Smooth muscle cell of the brain vasculature (primary cell): Measurements from ENCODE around the gene ETFB.
"Not testable (repeated sequence)": the region's sequence is repeated elsewhere in the genome, so short reads cannot be mapped to it uniquely, and the experiment has no call there.

ENCODE experiments used
- DNase-seq: peaks from one replicate; pipeline ENCODE4 v3.0.0-alpha.2; 2012; ENCODE audit warnings: low read depth, low spot score

Gene ETFB

DNA sequence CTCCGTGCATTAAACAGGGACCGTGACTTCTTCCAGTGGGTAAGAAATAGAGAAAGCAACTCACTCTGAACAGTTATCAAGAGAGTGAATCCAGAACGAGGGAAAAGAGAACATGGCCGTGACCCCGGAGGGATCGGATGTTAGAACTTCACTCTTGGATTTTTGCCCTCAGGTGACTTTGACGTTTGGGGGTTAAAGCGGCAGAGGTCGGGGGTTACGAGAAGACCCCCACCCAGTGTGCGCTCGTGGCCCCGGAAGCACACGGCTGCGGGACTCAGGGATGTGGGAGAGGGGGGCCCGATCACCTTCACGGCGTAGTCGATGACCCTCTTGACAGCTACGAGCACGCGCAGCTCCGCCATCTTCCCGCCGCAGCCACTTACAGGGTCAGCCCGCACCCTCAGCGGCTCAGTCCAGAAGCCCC, at the start of gene ETFB:
Gene ETFB, minus strand, starts transcription at position 424 of the 424 bp plus-strand sequence. Its CDS starts 62 bp downstream, at position 362.
- DNase-seq: no peak

DNA sequence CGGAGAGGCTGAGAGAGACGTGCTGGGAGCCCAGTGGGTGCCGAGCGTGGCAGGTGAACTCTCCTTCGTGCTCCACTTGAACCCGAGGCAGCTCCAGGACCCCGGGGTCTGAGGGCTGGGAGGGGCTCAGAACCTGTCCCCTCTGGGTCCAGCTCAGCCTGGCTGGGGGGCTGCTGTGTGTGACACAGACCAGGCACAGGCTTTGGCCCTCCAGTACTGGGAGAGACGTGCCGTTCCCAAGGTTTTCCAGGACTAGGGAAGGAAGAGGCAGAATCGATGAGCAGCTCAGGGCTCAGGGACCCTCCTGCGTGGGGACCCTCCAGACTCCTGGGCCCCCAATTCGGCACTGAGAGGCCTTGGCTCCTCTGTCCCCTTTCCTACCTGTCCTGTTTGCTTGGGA, 49.0 kb upstream of the ETFB start:
- DNase-seq: no peak

DNA sequence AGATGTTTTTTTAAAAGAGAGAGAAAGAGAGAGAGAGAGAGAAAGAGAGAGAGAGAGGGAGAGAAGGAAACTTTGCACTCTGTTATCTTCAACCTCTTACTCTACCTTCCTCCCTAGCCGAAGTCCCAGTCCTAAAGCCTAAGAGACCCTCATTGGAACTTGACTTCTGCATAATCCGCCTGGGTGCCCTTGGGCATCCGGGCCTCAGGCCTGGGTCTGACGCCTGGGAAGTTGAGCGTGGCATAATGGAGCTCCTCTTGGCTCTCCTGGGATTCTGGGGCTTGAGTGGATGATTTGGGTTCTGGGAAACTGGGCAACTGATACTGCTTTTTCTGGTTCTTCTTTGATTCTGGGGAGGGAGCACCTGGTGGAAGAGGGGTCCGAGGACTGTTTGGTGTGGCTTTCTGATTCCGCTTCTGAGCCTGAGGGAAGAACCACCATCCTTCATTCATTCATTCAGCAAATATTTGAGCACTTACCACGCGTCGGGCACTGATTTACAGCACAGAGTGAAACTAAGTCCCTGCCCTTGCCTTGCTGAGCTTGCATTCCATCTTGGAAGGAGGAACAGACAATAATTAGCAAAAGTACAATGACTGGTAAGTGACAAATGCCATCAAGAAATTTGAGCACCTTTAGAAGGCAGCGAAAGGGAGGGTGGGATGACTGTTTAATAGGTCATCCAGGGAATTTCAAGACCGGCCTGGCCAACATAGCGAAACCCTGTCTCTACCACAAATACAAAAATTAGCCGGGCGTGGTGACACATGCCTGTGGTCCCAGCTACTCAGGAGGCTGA, 45.0 kb upstream of the ETFB start:
- no peak for DNase-seq

DNA sequence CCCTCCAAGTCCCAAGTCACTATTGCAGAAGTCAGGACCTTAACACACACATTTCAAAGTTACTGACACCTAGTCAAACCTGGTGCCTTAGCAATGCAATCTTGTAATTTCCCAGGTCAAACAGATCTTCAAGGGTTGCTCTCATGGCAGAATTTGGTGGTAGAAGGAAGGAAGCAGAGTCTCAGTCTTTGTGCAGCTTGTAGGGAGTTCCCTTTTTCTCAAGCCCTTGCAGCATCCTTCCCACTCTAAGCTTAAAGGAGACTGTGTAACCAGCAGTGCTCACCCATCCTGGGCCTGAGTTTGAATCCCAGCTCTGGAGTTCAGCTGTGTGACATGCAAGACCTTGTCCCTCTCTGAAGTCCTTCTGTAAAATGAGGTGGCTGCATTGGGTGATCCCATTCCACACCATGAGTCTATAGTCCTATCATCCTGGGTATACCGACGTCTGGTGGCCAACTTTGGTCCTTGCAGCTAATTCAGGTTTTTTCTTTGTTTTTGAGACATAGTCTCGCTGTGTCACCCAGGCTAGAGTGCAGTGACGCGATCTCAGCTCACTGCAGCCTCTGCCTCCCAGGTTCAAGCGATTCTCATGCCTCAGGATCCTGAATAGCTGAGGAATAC, 41.4 kb upstream of the ETFB start:
- DNase-seq: no peak

DNA sequence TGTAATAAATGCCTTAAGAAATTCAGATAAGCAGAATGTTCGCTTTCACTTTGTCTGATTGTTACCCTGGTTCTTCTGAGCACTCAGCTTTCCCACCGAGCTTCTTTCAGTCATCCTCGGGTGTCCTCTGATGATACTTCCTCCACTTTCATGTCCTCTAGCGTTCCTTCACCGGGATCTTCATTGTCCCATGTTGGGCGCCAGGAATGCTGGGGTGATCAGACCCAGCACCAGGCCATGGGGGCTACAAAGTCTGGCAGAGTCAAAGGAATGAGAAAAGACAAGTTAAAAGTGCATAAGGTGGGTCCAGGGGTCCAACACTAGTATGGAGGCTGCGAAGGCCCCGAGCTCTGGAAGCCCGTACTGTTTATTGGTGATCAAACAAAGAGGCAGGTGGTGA, 35.9 kb upstream of the ETFB start:
- DNase-seq: no peak

DNA sequence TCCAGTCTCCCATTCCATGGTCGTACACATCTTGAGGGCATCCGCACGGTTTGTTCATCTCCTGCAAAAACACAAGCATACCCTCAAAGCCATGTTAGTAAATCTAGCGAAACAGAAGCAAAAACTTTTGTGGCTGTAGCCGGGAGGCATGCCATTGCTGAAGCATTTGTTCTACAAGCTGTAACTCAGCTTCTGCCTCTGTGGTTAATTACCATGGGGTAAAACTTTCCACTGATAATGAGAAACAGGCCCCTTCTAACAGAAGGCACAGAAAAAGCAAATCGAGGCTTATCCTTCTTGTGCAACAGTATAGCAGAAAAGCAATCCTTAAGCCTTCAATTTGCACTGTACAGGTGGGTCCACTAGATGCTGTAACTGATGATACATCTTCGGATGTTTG, 33.7 kb upstream of the ETFB start:
- not testable (repeated sequence) for DNase-seq

DNA sequence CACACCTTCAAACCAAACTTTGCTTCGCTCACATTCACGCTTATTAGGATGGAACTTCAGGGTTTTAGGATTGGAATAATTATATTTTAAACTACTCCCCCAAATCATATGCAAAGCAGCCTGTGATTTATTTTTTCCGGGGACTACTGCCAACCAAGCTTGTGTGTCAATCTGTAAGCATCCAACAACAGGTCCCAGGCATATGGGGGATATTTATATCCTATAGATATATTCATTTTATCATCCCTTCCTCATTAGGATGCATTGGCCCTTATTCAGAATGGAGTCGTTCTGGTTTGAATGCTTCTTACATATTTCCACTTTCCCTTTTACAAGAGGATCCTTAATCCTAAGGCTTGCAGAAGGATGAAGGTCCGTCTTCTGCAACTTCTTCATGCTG, 33.0 kb upstream of the ETFB start:
- no peak for DNase-seq

DNA sequence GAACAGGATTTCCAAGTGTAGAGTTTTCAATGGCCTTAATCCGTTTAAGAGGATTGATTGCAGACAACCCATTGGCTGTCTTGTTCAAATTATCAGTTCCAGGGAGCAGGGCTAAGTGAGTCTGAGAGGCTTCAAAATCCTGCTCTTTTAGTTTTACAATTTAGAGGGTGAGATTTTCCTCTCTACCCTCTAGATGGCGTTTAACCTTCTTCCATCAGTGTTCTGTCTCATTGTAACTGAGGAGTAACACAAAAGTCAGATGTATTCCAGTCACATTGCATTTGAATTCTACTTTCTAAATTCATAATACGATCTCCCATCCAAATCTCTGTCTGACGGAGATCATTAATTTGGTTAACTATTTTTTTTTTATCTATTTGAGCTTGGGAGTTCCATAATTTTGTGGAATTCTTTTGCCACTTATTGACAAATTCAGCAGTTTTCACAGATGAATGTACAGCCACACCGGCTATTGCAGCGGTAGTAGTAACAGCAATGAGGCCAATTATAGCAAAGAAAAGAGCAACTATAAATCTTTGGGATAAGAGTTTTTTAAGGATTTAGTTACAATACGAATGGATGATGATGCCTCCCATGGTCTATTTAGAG, 32.0 kb upstream of the ETFB start:
- no peak for DNase-seq

DNA sequence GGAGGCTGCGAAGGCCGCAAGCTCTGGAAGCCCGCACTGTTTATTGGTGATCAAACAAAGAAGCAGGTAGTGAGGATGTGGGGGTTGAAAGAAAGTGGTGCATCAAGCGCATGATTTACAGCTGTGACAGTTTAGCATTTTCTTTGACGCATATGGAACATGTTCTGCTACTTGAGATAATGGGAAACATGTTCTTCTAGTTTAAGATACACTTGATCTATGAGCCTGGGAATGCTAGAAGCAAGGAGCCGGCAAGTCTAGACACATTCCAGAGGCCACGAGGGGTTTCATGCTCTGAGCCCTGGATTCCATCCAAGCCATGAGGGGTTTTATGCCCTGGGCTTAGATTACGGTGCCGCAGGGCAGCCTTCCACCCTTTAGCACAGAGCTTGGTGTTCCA, 31.3 kb upstream of the ETFB start:
- not testable (repeated sequence) for DNase-seq

DNA sequence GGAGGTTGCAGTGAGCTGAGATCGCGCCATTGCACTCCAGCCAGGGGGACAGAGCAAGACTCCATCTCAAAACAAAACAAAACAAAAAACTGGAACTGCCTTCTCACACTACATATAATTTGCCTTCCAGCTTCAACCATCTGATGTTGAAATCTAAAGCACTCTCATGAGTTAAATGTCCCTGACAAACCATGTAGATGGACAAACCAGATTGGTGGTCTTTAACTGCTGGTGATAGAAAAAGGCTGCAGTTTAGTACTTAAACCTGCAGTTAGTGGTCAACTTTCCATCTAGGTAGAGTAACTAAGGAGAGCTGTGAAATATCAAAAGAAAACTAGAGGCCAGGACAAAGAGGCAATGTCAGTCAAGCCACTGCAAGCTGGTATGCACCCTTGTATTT, 30.0 kb upstream of the ETFB start:
- no peak for DNase-seq

DNA sequence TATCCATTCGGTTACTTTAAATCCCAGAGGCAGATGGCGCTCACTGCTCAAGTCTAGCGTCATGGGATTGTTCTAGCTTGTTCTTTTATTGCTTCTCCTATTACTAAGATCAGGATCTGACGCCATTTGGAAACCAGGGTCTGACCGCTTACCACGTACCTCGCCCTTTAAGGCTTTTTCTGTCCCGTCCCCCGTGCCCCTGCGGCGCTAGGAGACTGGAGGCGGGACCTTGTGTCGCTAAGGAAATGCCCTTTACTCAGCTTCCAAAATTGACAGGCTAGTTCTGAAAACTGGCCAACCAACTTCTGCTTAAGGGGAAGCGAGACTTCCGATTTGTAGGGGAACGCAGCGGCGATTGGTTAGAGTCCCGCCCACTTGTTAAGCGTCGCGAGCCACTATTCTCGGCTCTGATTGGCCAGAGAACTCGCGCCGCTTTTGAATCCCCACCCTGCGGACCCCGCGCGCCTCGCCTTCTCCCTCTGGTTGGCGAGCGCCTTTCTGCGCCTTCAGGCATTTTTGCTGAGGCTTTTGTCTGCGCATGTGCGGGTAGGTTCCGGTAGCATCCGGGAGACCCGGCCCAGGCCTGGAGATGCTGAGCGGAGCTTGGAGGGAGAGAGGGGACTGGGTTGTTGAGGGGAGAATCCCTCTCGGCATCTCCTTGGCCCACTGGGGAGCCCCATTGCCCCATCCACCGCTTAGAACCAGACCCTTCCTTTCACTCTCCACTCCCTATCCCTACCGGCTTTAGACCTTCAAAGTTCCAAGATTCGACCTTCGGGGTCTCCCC, 28.1 kb upstream of the ETFB start:
- DNase-seq: peak; percentile 97

DNA sequence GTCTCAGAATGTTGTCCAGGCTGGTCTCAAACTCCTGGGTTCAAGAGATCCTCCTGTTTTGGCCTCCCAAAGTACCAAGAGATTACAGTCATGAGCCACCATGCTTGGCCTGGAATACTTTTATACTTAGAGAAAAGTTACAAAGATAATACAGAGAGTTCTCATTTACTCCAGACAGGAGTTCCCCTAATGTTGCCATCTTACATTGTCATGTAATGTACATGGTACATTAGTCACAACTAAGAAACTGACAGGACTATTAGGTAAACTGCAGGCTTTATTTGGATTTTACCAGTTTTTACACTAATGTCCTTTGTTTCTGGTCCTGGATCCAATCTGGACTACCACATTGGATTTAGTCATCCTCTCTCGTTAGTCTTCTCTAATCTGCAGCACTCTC, 26.5 kb upstream of the ETFB start:
- no peak for DNase-seq

DNA sequence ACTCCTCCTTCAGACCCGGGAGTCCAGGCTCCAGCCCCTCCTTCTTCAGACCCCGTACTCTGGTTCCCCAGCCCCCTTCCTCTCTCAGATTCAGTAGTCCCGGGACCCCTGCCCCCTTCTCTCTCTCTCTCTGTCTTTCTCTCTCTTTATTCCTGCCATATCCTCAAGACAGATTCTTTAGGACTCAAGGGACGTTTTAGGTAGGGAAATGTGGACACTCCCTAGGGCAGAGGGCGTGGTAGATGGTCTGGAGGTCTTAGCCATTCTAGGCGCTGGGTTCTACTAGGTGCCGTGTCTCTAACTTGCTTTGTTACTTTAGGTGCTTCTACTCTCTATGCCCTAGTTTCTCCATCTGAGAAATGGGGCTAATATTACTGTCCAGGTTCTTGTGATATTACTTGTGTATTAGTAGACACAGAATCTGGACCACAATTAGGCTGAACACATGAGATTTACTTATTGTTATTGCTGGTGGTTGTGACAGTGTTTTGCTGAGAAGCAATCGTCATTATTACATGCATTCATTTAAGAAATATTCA, 25.0 kb upstream of the ETFB start:
- DNase-seq: no peak

DNA sequence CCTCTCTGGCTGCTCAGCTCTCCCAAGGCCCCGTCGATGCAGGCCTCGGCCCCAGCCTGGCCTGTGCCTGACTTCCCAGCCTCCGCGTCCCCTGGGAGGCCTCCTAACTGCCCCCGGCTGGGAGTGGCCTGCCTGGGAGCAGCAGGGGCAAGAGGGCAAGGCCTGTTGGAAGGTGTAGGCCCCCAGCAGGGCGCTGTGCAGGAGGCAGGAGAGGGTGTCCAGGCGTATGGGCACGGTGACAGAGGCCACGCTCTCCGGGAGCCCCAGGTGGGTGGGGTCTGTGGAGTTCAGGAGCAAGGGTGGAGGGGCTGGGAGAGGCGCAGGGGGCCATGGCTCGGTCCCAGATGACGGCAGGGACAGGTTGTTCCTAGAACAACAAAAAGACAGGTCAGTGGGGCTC, 23.0 kb upstream of the ETFB start:
- no peak for DNase-seq

DNA sequence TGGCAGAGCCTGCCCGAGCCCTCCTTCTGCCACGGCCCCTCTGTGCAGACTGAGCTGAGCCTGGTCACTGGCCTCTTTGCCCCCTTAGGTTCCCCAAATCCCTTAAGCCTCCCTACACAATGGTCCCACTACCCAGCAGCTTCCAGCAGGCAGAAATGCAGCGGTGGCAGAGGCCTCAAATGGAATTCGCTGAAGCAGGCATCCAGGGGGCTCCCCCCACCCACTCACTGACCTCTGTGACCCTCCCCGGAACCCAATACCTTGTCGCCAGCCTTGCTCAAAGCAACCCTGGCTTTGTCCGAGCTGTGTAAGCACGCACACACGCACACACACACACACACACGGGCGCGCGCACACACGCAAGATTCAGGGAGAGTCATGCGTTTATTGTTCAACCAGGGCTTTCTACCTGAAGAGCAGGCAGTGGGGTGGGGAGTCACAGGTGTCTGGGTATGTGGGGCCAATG, 21.8 kb upstream of the ETFB start, which contains the start of gene LIM2:
Gene LIM2, minus strand, starts transcription at position 51 of the 466 bp plus-strand sequence. CDS start 531 bp downstream, outside the sequence.
- DNase-seq: no peak

DNA sequence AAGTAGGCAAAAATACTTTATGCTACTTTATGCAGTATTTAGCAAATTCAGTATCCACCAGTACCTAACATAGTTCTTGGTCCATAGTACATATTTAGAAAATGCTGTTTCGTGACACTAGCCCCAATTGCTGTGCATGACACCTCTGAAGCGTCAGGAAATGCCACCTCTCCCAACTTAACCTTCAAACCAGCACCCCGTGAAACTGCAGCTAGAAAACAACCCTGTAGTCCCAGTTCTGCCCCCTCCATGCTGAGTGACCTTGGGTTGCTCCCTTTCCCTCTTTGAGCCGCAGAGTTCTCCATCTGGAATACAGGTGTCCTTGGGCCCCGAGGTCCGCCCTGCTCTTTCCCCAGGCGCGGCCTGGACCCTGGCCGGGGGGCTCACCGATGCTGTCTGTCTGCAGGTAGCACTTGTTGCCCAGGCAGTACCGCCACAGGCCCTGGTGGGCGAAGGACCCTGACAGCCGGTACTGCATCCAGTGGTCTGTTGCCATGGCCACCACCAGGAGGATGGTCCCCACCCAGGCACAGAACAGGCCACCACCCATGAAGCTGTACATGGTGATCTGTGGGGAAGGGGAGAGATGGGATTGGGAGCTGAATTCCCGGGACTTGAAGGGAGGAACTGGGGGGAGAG, 20.8 kb upstream of the ETFB start:
- no peak for DNase-seq

DNA sequence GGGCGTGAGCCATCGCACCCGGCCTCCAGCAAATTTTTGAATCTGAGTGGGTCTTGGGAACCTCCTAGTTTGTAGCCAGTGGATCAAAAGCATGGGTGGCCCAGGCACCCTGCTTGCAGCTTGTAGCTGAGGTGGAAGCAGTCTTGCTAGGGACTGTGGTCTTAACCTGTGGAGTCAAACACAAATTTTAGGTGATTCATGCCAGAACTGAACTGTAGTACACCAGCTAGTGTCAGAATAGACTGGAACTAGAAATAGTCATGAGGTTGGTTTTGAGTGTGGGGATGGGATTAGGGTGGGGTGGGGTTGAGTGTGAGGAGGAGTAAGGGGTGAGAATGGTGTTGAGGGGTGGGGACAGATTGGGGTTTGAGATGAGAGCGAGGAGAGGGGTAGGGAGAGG, 15.8 kb upstream of the ETFB start:
- no peak for DNase-seq

DNA sequence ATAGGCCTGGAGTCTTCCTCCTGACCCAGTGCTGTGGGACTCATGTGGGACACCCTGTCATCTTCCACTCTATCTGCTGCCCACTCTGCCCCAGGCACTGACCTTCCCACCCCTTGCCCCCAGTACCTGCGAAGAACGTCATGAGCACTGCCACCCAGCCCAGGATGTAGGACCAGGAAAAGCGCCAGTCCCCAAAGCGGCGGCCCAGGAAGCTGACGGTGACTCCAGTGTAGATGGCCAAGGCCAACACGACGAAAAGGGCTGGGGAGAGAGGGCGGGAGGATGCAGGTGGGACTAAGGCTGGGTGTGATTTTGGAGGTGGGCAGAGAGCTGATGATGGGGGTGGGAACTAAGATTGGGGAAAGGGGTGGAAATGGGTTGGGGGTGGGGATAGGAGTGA, 14.2 kb upstream of the ETFB start:
- DNase-seq: no peak

DNA sequence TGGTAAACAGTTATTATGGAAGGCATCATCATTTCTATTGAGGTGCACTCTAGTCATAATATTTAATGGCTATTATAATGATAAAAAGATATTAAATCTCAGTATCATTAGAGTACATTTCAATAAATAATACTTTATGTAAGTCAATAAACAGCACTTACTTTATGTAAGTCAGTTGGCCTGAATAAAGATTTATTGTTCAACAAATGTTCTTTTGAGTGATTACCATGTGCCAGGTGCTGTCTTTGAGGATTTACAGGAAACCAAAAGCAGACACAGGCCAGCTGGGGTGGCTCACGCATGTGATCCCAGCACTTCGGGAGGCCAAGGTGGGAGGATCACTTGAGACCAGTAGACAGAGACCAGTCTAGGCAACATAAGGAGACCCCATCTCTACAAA, 11.2 kb upstream of the ETFB start:
- DNase-seq: no peak

DNA sequence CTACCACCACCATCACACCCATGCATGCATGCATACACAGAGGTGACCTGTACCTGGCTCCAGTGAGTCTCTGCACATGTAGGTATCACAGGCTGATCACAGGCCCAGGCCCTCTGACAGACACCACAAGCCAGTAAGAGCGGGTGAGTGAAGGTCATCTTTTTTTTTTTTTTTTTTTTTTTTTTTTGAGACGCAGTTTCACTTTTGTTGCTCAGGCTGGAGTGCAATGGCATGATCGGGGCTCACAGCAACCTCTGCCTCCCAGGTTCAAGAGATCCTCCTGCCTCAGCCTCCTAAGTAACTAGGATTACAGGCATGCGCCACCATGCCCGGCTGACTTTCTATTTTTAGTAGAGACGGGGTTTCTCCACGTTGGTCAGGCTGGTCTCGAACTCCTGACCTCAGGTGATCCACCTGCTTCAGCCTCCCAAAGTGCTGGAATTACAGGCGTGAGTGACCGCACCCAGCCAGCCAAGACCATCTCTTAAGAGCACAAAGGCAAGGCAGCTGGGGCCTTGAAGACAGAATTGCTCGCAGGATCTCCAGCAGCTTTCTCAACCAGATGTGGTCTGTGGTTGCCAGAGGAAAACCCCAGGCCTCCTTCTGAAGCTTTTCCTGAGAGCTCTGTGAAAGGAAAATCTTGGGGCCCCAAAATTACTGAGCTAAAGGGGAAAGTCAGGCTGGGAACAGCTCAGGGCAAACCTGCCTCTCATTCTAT, 9.5 kb upstream of the ETFB start:
- DNase-seq: no peak
